IPS-18c (cell line): ENCODE measurements around the gene RIOK1.

Experiments
- H3K4me3 ChIP-seq: 2 replicates; pipeline ENCODE4 v1.7.0; 2013; ENCODE audit warnings: low read depth, mild to moderate bottlenecking, low read length, moderate library complexity; ENCODE audit not compliant: insufficient read depth
- H3K9me3 ChIP-seq: one replicate; pipeline ENCODE4 v1.6.1; 2013; ENCODE audit warnings: mild to moderate bottlenecking, low read length, moderate library complexity; ENCODE audit not compliant: control insufficient read depth, insufficient read depth

RIOK1 gene

GRCh38 chr6:7392402-7392801 lies 2.8 kb downstream of the RIOK1 start:
- Histone ChIP-seq H3K4me3 (no peak overlapping the region), H3K9me3 (no peaks in the 10 kb centered on the region)

DNA sequence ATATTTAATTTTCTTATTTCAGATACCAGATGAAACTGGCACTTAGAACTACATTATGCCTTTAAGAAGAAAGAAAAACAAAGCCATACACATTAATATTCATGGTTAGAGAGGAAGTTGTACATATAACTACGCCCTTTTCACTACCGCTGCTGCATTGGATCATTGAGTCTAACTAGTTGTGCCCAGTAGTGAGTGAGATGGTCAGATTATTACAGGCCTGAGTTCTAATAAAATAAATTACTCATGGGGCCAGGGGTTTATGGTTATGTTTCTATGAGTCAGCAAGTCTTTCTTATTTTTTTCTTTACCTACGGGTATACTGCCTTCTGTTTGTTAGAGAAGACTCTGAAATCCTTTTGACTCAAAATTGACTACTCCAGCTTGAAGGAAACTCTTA lies 11.5 kb downstream of the RIOK1 start:
- no peak overlapping the region for H3K4me3 ChIP-seq
- no peaks in the 10 kb centered on the region for H3K9me3 ChIP-seq

- H3K9me3 ChIP-seq: no peaks in the 10 kb centered on the region
- H3K4me3 ChIP-seq: no peak overlapping the region
These were observed 13.1 kb downstream of the RIOK1 start for GRCh38 chr6:7402716-7403115.

- no peak overlapping the region for H3K4me3 ChIP-seq
- H3K9me3 ChIP-seq: no peaks in the 10 kb centered on the region
These were observed 14.9 kb downstream of the RIOK1 start for GRCh38 chr6:7404546-7404945.

- no peaks in the 10 kb centered on the region for H3K9me3 ChIP-seq
- no peak overlapping the region for H3K4me3 ChIP-seq
These were observed 17.1 kb downstream of the RIOK1 start for GRCh38 chr6:7406743-7407142.

DNA sequence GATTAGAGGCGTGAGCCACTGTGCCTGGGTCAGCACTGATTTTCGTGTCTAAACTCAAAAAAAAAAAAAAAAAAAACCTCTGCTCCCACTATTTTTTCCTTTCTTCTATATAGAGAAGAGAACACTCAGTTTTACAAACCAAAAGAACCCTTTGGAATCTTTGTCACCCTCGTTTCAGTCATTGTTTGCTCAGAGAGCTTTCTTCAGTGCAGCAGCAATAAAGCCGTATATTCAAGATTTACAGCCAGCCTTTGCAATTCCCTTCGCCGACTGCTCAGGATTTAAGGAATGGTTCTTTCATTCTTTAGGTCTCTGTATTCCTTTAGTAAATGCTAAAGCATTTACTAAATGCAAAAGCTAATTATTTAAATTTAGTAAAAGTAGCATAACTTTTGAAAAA lies 20.1 kb downstream of the RIOK1 start:
- no peaks in the 10 kb centered on the region for H3K9me3 ChIP-seq

DNA sequence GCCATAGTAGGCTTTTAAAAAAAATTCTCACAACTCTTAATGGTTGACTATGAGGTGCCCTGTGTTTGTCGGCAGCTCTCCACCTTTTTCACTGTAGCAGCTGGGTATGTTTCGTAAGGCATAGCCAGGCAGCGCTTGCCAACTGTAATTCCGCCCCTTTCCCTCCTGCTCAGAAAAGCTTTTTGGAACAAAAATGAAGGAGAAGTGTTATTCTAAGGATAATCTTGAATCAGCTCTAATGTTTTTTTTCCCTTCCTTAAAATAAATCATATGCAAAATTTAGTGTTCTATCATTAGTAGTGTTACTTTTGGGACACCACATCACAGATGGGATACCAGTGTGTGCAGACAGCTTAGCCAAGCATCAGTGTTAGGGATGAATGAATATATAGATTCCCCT lies 21.2 kb downstream of the RIOK1 start:
- no peaks in the 10 kb centered on the region for H3K9me3 ChIP-seq
- H3K4me3 ChIP-seq: no peak overlapping the region

More for the DNA sequence above, 20.1 kb downstream of the RIOK1 start:
- H3K4me3 ChIP-seq: no peak overlapping the region

GRCh38 chr6:7411328-7411727 lies 21.7 kb downstream of the RIOK1 start:
- H3K4me3 ChIP-seq: no peak overlapping the region
- no peaks in the 10 kb centered on the region for H3K9me3 ChIP-seq

DNA sequence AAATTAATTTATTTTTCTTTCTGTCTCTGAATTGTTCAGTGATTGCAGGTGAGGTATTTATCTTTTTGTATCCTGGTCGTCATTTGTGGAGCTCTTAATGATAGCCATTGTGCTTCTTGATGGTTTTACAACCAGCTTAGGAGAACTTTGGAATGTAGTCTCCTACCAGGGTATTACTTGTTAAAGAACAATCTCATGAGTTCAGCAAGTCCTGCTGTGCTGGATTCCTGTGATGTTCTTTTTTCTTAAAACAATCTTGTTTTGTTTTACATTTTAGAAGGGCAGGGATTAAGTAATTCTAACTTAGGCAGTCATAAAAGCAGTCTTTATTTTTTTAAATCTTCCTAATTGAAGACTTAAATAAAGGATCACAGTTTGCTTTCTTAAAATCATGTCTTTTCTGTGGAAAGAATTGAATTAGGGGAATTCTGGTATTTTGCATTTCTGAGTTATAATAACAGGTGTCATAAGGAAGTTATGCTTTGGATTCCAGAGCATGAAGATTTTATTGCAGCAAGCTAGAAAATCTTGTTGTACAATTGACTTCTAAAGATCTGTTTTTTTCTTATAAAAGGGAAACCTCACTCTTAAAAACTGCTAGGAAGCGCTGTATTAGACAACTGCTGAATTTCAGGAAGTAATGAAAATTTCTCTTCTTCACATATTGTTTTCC lies 23.7 kb downstream of the RIOK1 start:
- no peak overlapping the region for H3K4me3 ChIP-seq
- H3K9me3 ChIP-seq: no peaks in the 10 kb centered on the region

- no peaks in the 10 kb centered on the region for H3K9me3 ChIP-seq
These were observed 25.2 kb downstream of the RIOK1 start for GRCh38 chr6:7414811-7415210.

GRCh38 chr6:7417684-7418083 lies 28.1 kb downstream of the RIOK1 start:
- no peaks in the 10 kb centered on the region for H3K9me3 ChIP-seq
- no peak overlapping the region for H3K4me3 ChIP-seq

More at GRCh38 chr6:7414811-7415210, 25.2 kb downstream of the RIOK1 start:
- H3K4me3 ChIP-seq: no peak overlapping the region

GRCh38 chr6:7418238-7418905 lies 28.8 kb downstream of the RIOK1 start:
- no peaks in the 10 kb centered on the region for H3K9me3 ChIP-seq
- no peak overlapping the region for H3K4me3 ChIP-seq

- Histone ChIP-seq H3K4me3 (no peak overlapping the region), H3K9me3 (no peaks in the 10 kb centered on the region)
These were observed 29.5 kb downstream of the RIOK1 start for GRCh38 chr6:7419065-7419464.

- H3K4me3 ChIP-seq: no peak overlapping the region
These were observed 31.5 kb downstream of the RIOK1 start for GRCh38 chr6:7421066-7421465.

GRCh38 chr6:7424058-7424457 lies 34.5 kb downstream of the RIOK1 start:
- Histone ChIP-seq H3K9me3 (no peaks in the 10 kb centered on the region), H3K4me3 (no peak overlapping the region)

More at GRCh38 chr6:7421066-7421465, 31.5 kb downstream of the RIOK1 start:
- no peaks in the 10 kb centered on the region for H3K9me3 ChIP-seq

DNA sequence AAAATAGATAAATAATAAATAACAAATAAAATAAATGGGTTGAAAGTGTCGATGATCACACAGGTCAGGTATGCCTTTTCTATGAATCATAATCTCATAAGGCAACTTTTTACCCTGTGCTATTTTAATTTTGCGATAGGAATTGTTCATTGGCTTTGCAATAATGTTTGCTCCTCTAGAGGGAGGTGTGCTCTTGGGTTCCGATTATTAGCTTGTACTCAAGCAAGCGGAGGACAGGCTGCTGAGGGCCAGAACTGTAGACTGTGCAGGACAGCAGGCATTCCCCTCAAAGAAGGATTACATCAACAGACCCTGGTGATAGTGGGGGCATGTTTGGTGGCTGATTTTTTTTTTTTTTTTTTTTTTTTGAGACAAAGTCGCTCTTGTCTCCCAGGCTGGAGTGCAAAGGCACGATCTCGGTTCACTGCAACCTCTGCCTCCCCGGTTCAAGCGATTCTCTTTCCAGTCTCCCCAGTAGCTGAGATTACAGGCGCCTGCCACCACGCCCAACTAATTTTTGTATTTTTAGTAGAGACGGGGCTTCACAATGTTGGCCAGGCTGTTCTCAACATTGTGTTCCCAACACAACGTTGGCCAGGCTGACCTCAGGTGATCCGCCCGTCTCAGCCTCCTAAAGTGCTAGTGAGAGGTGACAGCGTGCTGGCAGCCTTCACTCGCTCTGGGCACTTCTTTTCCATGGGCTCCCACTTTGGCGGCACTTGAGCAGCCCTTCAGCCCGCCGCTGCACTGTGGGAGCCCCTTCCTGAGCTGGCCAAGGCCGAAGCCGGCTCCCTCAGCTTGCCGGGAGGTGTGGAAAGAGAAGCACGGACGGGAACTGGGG lies 35.6 kb downstream of the RIOK1 start:
- H3K4me3 ChIP-seq: no peak overlapping the region
- no peaks in the 10 kb centered on the region for H3K9me3 ChIP-seq

- Histone ChIP-seq H3K4me3 (no peak overlapping the region), H3K9me3 (no peaks in the 10 kb centered on the region)
These were observed 36.2 kb downstream of the RIOK1 start for GRCh38 chr6:7425808-7426190.
